ENCODE results near the gene CHST15.

CHST15 gene

DNA sequence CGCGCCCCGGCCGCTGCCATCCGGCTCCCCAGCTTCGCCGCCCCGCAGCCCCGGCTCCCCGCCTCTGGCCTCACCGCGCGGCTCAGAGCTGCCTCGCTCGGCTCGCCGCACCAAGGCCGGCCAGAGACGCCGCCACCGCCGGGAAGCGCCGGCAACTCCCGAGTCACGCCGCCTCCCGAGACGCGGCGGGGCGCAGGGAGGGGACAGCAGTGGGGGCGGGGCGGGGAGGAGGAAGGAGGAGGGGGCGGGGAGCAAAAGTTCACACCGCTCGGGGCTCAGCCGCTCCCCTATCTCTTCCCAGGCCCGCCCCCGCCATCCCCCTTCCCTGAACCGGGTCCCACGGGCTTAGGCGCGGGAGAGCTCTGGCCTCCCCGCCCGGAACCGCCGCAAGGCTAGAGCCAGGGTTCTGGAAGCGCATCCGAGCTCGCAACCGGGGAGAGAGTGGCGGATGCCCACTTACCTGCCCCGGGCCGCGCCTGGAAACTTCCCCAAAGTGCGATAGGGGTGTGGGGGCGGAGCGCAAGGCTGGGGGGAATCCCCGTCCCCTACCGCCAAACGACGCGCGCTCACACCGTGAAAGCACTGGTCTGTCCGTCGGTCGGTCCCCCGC, 1.0 kb downstream of the CHST15 start:
- H3K4me3 ChIP-seq (ENCODE audit: low read depth, low read length) = peak overlapping the region; percentile 48
- DNase-seq (ENCODE audit: low read depth) = no peak
- no peak for TF ChIP-seq CTCF (IDR thresholded peaks at IDR 0.05; ENCODE audit: low read depth, low read length, missing control alignments)

GRCh38 chr10:124091646-124092249, 1.6 kb downstream of the CHST15 start:
- TF ChIP-seq CTCF (IDR thresholded peaks at IDR 0.05; ENCODE audit: low read depth, low read length, missing control alignments) = no peak
- DNase-seq (ENCODE audit: low read depth) = no peak
- H3K4me3 ChIP-seq (ENCODE audit: low read depth, low read length) = peak overlapping the region; percentile 39

GRCh38 chr10:124090601-124091209, 2.7 kb downstream of the CHST15 start:
- no peak for DNase-seq (ENCODE audit: low read depth)
- no peak for TF ChIP-seq CTCF (IDR thresholded peaks at IDR 0.05; ENCODE audit: low read depth, low read length, missing control alignments)
- H3K4me3 ChIP-seq (ENCODE audit: low read depth, low read length) = no peak overlapping the region

DNA sequence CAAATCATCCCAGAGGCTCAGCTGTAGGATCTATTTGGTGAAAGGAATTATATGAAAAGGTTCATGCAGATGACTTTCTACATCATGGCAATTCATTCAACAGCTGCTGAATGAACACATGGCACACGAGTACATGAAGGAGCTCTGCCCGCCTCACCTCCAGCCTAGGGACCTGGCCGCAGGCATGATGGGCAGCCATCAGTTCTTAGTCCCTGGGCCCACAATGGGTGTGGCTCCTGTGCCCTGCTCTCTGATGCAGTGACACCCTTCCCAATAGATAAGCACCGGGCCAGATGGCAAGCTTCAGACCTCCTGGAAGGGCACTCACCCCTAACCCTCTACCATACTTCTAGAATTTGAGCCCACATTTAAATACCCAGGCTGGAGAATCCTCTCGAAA, 3.5 kb downstream of the CHST15 start:
- TF ChIP-seq CTCF (IDR thresholded peaks at IDR 0.05; ENCODE audit: low read depth, low read length, missing control alignments) = no peak
- no peak for DNase-seq (ENCODE audit: low read depth)
- no peak overlapping the region for H3K4me3 ChIP-seq (ENCODE audit: low read depth, low read length)

DNA sequence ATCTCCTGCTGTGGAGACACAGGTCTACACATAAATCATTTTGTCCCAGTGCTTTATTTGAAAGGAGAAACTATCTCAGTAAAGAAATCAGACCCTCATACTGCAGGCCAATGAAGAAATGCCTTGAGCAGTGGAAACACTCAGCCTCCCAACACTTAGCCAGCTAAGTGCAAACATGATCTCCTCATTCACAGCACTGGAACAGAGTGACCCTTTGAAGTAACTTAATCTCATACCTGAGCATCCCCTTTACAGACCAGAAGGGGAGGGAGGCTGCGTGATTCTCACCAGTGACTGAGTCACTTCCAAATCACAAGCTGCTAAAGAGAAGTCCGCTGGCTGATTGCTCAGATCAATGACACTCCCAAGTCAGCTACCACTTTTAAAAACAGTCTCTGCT, 4.5 kb downstream of the CHST15 start:
- DNase-seq (ENCODE audit: low read depth) = no peak
- TF ChIP-seq CTCF (IDR thresholded peaks at IDR 0.05; ENCODE audit: low read depth, low read length, missing control alignments) = no peak
- H3K4me3 ChIP-seq (ENCODE audit: low read depth, low read length) = no peak overlapping the region

DNA sequence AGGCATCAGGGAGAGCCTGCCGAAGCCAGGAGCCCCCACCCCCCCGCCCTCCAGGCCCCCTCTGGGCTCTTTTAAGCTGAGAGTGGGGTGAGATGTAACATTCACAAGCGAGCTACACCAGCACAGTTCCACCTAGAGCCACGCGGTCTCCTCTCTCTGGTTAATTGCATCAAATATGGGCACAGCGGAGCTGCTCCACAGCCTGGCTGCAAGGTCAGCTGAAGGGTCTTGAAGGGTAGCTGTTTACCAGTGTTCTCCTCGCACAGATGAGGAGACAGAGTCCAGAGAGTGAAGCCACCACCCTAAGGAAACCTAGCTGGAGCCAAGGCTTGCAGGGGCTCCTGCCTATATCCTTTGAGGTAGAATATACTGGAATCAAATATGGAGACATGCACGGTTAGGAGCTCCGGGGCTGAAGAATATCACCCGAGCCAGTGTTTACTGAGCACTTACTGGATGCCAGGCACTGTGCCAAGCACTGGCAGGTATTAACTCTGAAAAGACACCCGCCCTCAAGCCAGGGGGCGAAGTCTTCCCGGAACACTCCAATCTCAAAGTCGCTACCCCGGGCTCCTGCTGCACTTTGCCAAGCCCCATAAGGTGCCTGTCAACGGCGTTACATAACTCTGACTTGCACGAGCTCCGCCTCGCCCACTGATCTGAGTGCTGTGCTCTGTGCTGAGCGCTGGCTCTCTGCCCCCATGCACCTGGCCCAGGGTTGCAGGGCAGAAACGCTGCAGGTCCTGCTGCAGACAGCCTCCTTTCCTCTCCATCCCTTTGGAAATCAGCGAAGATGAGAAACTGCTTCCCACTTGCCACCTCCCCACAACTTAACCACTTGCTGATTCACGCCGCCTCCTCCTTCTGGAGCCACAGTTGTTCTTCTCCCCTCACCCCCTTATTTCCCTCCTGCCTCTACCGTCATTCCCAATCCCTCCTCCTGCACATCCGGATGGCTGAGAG, 5.4 kb downstream of the CHST15 start:
- no peak for DNase-seq (ENCODE audit: low read depth)
- no peak for TF ChIP-seq CTCF (IDR thresholded peaks at IDR 0.05; ENCODE audit: low read depth, low read length, missing control alignments)
- H3K4me3 ChIP-seq (ENCODE audit: low read depth, low read length) = no peak overlapping the region

All from GM12864 (cell line).